HL-60 (cell line): ENCODE measurements around the gene PARVA.

ENCODE experiments used
- DNase-seq, 2 experiments: peaks; one replicate each; pipeline ENCODE4 v3.0.0-alpha.2; 2010 to 2020; ENCODE audit warnings: low read depth in 1 of 2, low spot score in 1 of 2
- H3K27ac ChIP-seq: fragments of 250-450 bp; sonication (Bioruptor Pico); replicated peaks from 2 replicates; pipeline ENCODE4 v1.5.1; 2020; ENCODE audit warnings: mild to moderate bottlenecking, moderate library complexity
- H3K27me3 ChIP-seq: fragments of 250-450 bp; sonication (Bioruptor Pico); 2 replicates; pipeline ENCODE4 v1.5.1; 2021; ENCODE audit warnings: mild to moderate bottlenecking, moderate library complexity; ENCODE audit not compliant: insufficient read depth, poor library complexity, severe bottlenecking
- H3K4me3 ChIP-seq: replicated peaks from 2 replicates; pipeline ENCODE4 v1.5.1; 2011; ENCODE audit warnings: mild to moderate bottlenecking, control low read depth, low read length; ENCODE audit not compliant: insufficient read depth
- GABPA ChIP-seq: IDR thresholded peaks from 2 replicates; pipeline ENCODE4 v1.6.1; 2012; ENCODE audit warnings: low read depth
- POLR2AphosphoS5 ChIP-seq: IDR thresholded peaks from 2 replicates; pipeline ENCODE4 v1.6.1; 2012; ENCODE audit warnings: low read depth
- REST ChIP-seq: IDR thresholded peaks from 2 replicates; pipeline ENCODE4 v1.6.1; 2012; ENCODE audit warnings: low read depth; ENCODE audit not compliant: insufficient replicate concordance
- SPI1 ChIP-seq: IDR thresholded peaks from 2 replicates; pipeline ENCODE4 v1.6.1; 2012; ENCODE audit warnings: low read depth, mild to moderate bottlenecking, borderline replicate concordance
- TF ChIP-seq, protein P1 (sequence below): IDR thresholded peaks from one replicate; pipeline ENCODE4 v1.5.1; 2011; ENCODE audit warnings: low read length, control low read depth, inconsistent platforms; ENCODE audit not compliant: insufficient read depth

The PARVA gene

DNA sequence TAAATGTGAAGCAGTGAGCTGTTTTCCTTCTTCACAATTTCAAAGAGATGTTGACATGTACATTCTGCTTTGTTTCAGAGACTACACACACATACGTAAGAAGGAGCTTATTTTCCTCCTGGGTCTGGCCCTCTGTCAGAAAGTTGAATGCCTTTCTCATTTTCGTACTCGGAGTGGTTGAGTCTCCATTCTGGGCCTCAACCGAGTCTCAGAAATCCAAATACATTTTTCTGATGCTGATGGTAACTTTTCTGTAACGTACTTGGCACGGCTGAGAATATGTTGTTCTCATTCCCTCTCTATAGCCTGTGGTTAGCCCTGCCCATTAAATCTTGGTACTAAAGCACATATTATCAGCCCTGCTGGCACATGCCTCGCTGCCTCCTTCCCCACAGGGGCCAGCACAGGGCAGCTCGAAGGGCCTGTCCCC lies 25.3 kb downstream of the PARVA start:
- TF ChIP-seq REST (no peak), SPI1 (no peak), GABPA (no peak)
- TF ChIP-seq, protein P1, sequence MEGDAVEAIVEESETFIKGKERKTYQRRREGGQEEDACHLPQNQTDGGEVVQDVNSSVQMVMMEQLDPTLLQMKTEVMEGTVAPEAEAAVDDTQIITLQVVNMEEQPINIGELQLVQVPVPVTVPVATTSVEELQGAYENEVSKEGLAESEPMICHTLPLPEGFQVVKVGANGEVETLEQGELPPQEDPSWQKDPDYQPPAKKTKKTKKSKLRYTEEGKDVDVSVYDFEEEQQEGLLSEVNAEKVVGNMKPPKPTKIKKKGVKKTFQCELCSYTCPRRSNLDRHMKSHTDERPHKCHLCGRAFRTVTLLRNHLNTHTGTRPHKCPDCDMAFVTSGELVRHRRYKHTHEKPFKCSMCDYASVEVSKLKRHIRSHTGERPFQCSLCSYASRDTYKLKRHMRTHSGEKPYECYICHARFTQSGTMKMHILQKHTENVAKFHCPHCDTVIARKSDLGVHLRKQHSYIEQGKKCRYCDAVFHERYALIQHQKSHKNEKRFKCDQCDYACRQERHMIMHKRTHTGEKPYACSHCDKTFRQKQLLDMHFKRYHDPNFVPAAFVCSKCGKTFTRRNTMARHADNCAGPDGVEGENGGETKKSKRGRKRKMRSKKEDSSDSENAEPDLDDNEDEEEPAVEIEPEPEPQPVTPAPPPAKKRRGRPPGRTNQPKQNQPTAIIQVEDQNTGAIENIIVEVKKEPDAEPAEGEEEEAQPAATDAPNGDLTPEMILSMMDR, result no peak
- DNase-seq, result no peak
- Histone ChIP-seq H3K27me3 (no peaks in the 10 kb centered on the region), H3K4me3 (no peak overlapping the region), H3K27ac (no peak overlapping the region)

DNA sequence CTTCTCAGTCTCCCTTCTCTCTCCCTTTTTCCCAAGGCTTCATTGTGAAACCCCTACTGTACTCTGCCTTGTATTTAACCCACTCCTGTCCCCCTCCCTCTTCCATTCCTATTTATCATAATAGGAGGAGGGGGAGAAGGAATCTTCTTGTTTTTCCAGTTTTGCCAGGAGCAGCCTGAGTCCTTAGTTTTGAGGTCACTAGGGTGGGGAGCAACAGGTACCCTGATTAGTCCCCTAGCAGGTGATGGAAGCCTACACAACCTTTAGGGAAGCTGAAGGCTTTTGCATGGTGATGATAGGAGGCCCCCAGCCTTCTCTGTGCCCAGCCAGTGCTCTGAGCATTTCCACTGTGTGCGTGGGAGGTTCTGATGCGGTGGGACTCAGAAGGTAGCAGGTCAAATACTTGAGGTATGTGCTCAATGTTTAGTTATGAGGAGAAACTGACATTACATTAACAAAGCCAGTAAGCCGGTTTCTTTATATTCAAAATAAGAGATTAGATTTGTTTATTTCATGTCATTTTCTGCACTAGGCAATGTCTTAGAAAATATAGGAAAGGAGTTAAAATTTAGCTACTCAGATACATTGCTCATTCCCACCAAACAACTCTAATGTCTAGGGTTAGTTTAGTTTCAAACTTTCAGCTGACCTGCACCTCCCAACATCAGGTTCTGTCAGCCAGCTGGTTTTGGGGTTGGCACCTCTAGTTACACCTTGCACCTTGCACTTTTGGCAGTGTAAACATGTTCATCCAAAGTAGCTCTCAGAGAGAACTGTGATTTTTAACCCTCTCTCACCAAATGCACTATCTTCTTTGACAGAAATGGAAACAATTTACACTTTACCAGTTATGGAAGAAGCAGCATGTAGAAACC lies 26.0 kb downstream of the PARVA start:
- H3K27ac ChIP-seq, result no peak overlapping the region
- no peak overlapping the region for H3K4me3 ChIP-seq
- TF ChIP-seq REST, result no peak
- TF ChIP-seq POLR2AphosphoS5, result no peak
- TF ChIP-seq, protein P1, result no peak
- no peak for TF ChIP-seq GABPA
- TF ChIP-seq SPI1, result no peak
- DNase-seq, result no peak
- H3K27me3 ChIP-seq, result no peaks in the 10 kb centered on the region

GRCh38 chr11:12403997-12404350 lies 26.6 kb downstream of the PARVA start:
- no peak overlapping the region for H3K27ac ChIP-seq
- H3K4me3 ChIP-seq, result no peak overlapping the region
- no peaks in the 10 kb centered on the region for H3K27me3 ChIP-seq
- TF ChIP-seq POLR2AphosphoS5, result no peak
- TF ChIP-seq REST, result no peak
- TF ChIP-seq, protein P1, result no peak
- TF ChIP-seq SPI1, result no peak
- TF ChIP-seq GABPA, result no peak
- no peak for DNase-seq
